ENCODE data around the gene KRTAP10-12.

- TF ChIP-seq CTCF (IDR thresholded peaks at IDR 0.05; ENCODE audit: poor library complexity) (no peak), EZH2 (IDR thresholded peaks at IDR 0.05; ENCODE audit: borderline replicate concordance) (no peak)
Observed at GRCh38 chr21:44714905-44715304, 17.9 kb downstream of the KRTAP10-12 start.
